Fibroblast of lung (primary cell): ENCODE measurements around the gene HSF4. TPM values are rescaled to one million over a fixed set of nuclear protein-coding genes. Genes with fewer than 3 reads are reported as not detected.

ENCODE experiments used
- DNase-seq, 2 donors: peaks; one replicate each; pipeline versions ENCODE4 v3.0.0 to v3.0.0-alpha.2; 2010; ENCODE audit warnings: low read depth in 2 of 2
- H2AFZ ChIP-seq: 2 replicates; pipeline ENCODE4 v1.5.1; 2012; ENCODE audit warnings: low read length, control low read depth, inconsistent platforms
- H3K27ac ChIP-seq: 2 replicates; pipeline ENCODE4 v1.5.1; 2011; ENCODE audit warnings: low read length, control low read depth; ENCODE audit not compliant: insufficient read depth
- H3K27me3 ChIP-seq: 2 replicates; pipeline ENCODE4 v1.5.1; 2011; ENCODE audit warnings: mild to moderate bottlenecking, low read length; ENCODE audit not compliant: control insufficient read depth, insufficient read depth
- H3K36me3 ChIP-seq: 2 replicates; pipeline ENCODE4 v1.5.1; 2011; ENCODE audit warnings: low read length; ENCODE audit not compliant: control insufficient read depth, insufficient read depth
- H3K4me1 ChIP-seq: 2 replicates; pipeline ENCODE4 v1.5.1; 2011; ENCODE audit warnings: low read length; ENCODE audit not compliant: control insufficient read depth, insufficient read depth; ENCODE audit errors: extremely low read depth
- H3K4me2 ChIP-seq: 2 replicates; pipeline ENCODE4 v1.5.1; 2011; ENCODE audit warnings: low read length, control low read depth; ENCODE audit not compliant: insufficient read depth; ENCODE audit errors: extremely low read depth
- H3K4me3 ChIP-seq, 4 experiments: fragments of 200-600 bp in 1 of 4; sonication (generic) in 1 of 4; replicated peaks in 1 of 4; 2 replicates each; pipeline ENCODE4 v1.5.1; 2011 to 2016; ENCODE audit warnings: low read length in 4 of 4, low read depth in 3 of 4, mild to moderate bottlenecking in 3 of 4, control low read depth in 2 of 4, inconsistent platforms in 1 of 4, mixed read lengths in 1 of 4; ENCODE audit not compliant: insufficient read depth in 1 of 4; ENCODE audit errors: control extremely low read depth in 1 of 4
- H3K79me2 ChIP-seq: 2 replicates; pipeline ENCODE4 v1.5.1; 2012; ENCODE audit warnings: mild to moderate bottlenecking, low read length, inconsistent platforms; ENCODE audit not compliant: control insufficient read depth, insufficient read depth
- H3K9ac ChIP-seq: 2 replicates; pipeline ENCODE4 v1.5.1; 2011; ENCODE audit warnings: mild to moderate bottlenecking, low read length, control low read depth; ENCODE audit not compliant: insufficient read depth
- H3K9me3 ChIP-seq: 2 replicates; pipeline ENCODE4 v1.5.1; 2012; ENCODE audit warnings: low read depth, low read length; ENCODE audit not compliant: control insufficient read depth, insufficient read depth
- H4K20me1 ChIP-seq: 2 replicates; pipeline ENCODE4 v1.5.1; 2011; ENCODE audit warnings: low read length; ENCODE audit not compliant: control insufficient read depth, insufficient read depth; ENCODE audit errors: extremely low read depth
- EZH2 ChIP-seq: IDR thresholded peaks from 2 replicates; pipeline ENCODE4 v1.5.1; 2012; ENCODE audit warnings: low read length, control low read depth, mild to moderate bottlenecking; ENCODE audit errors: missing control alignments
- polyA plus RNA-seq, 2 donors: library from polyadenylated mRNA; depleted of rRNA in 1 of 2; stranded (reverse) in 1 of 2; unstranded in 1 of 2; fragments of >200 nt; gene quantifications; 2 replicates each; pipeline ENCODE4 v1.2.1, GENCODE V29; 2011 to 2012; ENCODE audit warnings: missing spikeins in 1 of 2
- total RNA-seq: library from RNA; depleted of rRNA; stranded (reverse); fragments of >200 nt; gene quantifications from 2 replicates; pipeline ENCODE4 v1.2.1, GENCODE V29; 2014
- TF ChIP-seq, protein P1 (sequence below), 2 donors: IDR thresholded peaks in 1 of 2; conservative IDR thresholded peaks in 1 of 2; 1 replicate in 1 of 2; 2 replicates in 1 of 2; pipeline ENCODE4 v1.5.1; 2011 to 2012; ENCODE audit warnings: low read length in 2 of 2, control low read depth in 1 of 2, inconsistent platforms in 1 of 2, low read depth in 1 of 2, mild to moderate bottlenecking in 1 of 2

Gene HSF4
- total and polyA plus RNA-seq, 2 donors (not counting 1 experiment from before 2014, with no cell fraction given), result 6.4 to 25.8 TPM

DNA sequence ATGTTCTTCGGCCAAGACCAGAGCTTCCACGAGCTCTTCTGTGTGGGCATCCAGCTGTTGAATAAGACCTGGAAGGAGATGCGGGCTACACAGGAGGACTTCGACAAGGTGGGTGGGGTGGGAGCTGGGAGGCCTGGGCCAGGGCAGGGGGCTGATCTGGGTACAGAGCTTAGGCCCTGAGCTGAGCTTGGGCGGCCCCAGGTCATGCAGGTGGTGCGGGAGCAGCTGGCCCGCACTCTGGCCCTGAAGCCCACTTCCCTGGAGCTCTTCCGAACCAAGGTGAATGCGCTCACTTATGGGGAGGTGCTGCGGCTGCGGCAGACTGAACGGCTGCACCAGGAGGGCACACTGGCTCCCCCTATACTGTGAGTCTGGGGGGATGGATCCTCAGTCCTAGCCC lies 37.9 kb downstream of the HSF4 start:
- Histone ChIP-seq H3K4me3 (no peak overlapping the region), H3K4me1 (peaks cover 3% of the 10 kb centered on the region), H3K4me2 (no peak overlapping the region), H3K27ac (no peak overlapping the region), H3K36me3 (peaks cover 36% of the 10 kb centered on the region), H3K27me3 (no peaks in the 10 kb centered on the region), H2AFZ (no peak overlapping the region), H4K20me1 (no peaks in the 10 kb centered on the region), H3K9ac (no peak overlapping the region), H3K79me2 (no peaks in the 10 kb centered on the region), H3K9me3 (no peaks in the 10 kb centered on the region)
- TF ChIP-seq EZH2, result no peak
- TF ChIP-seq, protein P1, sequence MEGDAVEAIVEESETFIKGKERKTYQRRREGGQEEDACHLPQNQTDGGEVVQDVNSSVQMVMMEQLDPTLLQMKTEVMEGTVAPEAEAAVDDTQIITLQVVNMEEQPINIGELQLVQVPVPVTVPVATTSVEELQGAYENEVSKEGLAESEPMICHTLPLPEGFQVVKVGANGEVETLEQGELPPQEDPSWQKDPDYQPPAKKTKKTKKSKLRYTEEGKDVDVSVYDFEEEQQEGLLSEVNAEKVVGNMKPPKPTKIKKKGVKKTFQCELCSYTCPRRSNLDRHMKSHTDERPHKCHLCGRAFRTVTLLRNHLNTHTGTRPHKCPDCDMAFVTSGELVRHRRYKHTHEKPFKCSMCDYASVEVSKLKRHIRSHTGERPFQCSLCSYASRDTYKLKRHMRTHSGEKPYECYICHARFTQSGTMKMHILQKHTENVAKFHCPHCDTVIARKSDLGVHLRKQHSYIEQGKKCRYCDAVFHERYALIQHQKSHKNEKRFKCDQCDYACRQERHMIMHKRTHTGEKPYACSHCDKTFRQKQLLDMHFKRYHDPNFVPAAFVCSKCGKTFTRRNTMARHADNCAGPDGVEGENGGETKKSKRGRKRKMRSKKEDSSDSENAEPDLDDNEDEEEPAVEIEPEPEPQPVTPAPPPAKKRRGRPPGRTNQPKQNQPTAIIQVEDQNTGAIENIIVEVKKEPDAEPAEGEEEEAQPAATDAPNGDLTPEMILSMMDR (conservative IDR thresholded peaks at IDR 0.05 in 1 of 2, IDR thresholded peaks at IDR 0.05 in 1 of 2; ENCODE audit: low read depth in 1 of 2, low read length in 2 of 2), result no peak
- no peak for DNase-seq

DNA sequence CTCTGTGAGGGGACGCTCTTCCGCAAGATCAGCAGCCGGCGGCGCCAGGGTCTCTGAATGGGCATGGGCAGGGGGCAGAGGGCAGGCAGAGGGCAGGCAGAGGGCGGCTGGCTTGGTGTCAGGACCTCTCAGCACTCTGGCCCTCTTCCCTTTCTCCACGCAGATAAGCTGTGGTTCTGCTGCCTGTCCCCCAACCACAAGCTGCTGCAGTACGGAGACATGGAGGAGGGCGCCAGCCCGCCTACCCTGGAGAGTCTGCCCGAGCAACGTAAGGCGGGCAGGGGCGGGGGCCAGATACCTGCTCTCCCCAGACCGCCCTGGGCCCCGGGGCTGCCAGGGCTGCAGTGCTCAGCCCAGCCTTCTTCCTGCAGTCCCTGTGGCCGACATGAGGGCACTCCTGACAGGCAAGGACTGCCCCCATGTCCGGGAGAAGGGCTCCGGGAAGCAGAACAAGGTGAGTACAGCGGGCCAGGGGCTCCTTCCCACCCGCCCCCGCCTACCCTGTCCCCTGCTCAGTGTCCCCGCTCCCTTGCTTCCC lies 38.5 kb downstream of the HSF4 start:
- no peak overlapping the region for H3K4me3 ChIP-seq
- H3K9me3 ChIP-seq, result no peaks in the 10 kb centered on the region
- no peaks in the 10 kb centered on the region for H4K20me1 ChIP-seq
- no peaks in the 10 kb centered on the region for H3K79me2 ChIP-seq
- no peak overlapping the region for H2AFZ ChIP-seq
- H3K4me1 ChIP-seq, result peaks cover 9% of the 10 kb centered on the region
- no peak overlapping the region for H3K27ac ChIP-seq
- TF ChIP-seq, protein P1 (conservative IDR thresholded peaks at IDR 0.05 in 1 of 2, IDR thresholded peaks at IDR 0.05 in 1 of 2; ENCODE audit: low read depth in 1 of 2, low read length in 2 of 2), result no peak
- no peak for TF ChIP-seq EZH2
- H3K27me3 ChIP-seq, result no peaks in the 10 kb centered on the region
- H3K9ac ChIP-seq, result no peak overlapping the region
- peaks cover 33% of the 10 kb centered on the region for H3K36me3 ChIP-seq
- no peak for DNase-seq
- no peak overlapping the region for H3K4me2 ChIP-seq

GRCh38 chr16:67204076-67204475 lies 39.5 kb downstream of the HSF4 start:
- Histone ChIP-seq H2AFZ (no peak overlapping the region), H3K27ac (no peak overlapping the region)

More at GRCh38 chr16:67204076-67204475, 39.5 kb downstream of the HSF4 start:
- no peak overlapping the region for H3K4me2 ChIP-seq
- no peaks in the 10 kb centered on the region for H4K20me1 ChIP-seq
- H3K27me3 ChIP-seq, result no peaks in the 10 kb centered on the region
- DNase-seq, result no peak
- no peak overlapping the region for H3K4me3 ChIP-seq
- no peaks in the 10 kb centered on the region for H3K9me3 ChIP-seq
- TF ChIP-seq, protein P1 (conservative IDR thresholded peaks at IDR 0.05 in 1 of 2, IDR thresholded peaks at IDR 0.05 in 1 of 2; ENCODE audit: low read depth in 1 of 2, low read length in 2 of 2), result no peak
- no peak for TF ChIP-seq EZH2
- no peaks in the 10 kb centered on the region for H3K79me2 ChIP-seq
- no peak overlapping the region for H3K9ac ChIP-seq
- H3K4me1 ChIP-seq, result peaks cover 12% of the 10 kb centered on the region
- peaks cover 30% of the 10 kb centered on the region for H3K36me3 ChIP-seq
